Measurements from ENCODE around the gene RSBN1L. TPM values are rescaled to one million over a fixed set of nuclear protein-coding genes. Genes with fewer than 3 reads are reported as not detected.

Gene RSBN1L
- total and polyA plus RNA-seq, 2 of the 8 experiments (the other 6 are each of a cell fraction or from before 2014, with no cell fraction given) = 4.1 to 22.1 TPM

- TF ChIP-seq, protein P1, sequence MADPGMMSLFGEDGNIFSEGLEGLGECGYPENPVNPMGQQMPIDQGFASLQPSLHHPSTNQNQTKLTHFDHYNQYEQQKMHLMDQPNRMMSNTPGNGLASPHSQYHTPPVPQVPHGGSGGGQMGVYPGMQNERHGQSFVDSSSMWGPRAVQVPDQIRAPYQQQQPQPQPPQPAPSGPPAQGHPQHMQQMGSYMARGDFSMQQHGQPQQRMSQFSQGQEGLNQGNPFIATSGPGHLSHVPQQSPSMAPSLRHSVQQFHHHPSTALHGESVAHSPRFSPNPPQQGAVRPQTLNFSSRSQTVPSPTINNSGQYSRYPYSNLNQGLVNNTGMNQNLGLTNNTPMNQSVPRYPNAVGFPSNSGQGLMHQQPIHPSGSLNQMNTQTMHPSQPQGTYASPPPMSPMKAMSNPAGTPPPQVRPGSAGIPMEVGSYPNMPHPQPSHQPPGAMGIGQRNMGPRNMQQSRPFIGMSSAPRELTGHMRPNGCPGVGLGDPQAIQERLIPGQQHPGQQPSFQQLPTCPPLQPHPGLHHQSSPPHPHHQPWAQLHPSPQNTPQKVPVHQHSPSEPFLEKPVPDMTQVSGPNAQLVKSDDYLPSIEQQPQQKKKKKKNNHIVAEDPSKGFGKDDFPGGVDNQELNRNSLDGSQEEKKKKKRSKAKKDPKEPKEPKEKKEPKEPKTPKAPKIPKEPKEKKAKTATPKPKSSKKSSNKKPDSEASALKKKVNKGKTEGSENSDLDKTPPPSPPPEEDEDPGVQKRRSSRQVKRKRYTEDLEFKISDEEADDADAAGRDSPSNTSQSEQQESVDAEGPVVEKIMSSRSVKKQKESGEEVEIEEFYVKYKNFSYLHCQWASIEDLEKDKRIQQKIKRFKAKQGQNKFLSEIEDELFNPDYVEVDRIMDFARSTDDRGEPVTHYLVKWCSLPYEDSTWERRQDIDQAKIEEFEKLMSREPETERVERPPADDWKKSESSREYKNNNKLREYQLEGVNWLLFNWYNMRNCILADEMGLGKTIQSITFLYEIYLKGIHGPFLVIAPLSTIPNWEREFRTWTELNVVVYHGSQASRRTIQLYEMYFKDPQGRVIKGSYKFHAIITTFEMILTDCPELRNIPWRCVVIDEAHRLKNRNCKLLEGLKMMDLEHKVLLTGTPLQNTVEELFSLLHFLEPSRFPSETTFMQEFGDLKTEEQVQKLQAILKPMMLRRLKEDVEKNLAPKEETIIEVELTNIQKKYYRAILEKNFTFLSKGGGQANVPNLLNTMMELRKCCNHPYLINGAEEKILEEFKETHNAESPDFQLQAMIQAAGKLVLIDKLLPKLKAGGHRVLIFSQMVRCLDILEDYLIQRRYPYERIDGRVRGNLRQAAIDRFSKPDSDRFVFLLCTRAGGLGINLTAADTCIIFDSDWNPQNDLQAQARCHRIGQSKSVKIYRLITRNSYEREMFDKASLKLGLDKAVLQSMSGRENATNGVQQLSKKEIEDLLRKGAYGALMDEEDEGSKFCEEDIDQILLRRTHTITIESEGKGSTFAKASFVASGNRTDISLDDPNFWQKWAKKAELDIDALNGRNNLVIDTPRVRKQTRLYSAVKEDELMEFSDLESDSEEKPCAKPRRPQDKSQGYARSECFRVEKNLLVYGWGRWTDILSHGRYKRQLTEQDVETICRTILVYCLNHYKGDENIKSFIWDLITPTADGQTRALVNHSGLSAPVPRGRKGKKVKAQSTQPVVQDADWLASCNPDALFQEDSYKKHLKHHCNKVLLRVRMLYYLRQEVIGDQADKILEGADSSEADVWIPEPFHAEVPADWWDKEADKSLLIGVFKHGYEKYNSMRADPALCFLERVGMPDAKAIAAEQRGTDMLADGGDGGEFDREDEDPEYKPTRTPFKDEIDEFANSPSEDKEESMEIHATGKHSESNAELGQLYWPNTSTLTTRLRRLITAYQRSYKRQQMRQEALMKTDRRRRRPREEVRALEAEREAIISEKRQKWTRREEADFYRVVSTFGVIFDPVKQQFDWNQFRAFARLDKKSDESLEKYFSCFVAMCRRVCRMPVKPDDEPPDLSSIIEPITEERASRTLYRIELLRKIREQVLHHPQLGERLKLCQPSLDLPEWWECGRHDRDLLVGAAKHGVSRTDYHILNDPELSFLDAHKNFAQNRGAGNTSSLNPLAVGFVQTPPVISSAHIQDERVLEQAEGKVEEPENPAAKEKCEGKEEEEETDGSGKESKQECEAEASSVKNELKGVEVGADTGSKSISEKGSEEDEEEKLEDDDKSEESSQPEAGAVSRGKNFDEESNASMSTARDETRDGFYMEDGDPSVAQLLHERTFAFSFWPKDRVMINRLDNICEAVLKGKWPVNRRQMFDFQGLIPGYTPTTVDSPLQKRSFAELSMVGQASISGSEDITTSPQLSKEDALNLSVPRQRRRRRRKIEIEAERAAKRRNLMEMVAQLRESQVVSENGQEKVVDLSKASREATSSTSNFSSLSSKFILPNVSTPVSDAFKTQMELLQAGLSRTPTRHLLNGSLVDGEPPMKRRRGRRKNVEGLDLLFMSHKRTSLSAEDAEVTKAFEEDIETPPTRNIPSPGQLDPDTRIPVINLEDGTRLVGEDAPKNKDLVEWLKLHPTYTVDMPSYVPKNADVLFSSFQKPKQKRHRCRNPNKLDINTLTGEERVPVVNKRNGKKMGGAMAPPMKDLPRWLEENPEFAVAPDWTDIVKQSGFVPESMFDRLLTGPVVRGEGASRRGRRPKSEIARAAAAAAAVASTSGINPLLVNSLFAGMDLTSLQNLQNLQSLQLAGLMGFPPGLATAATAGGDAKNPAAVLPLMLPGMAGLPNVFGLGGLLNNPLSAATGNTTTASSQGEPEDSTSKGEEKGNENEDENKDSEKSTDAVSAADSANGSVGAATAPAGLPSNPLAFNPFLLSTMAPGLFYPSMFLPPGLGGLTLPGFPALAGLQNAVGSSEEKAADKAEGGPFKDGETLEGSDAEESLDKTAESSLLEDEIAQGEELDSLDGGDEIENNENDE (IDR thresholded peaks at IDR 0.05; ENCODE audit: insufficient replicate concordance, low read length) = no peak
- TF ChIP-seq NRF1 (IDR thresholded peaks at IDR 0.05; ENCODE audit: low read depth, low read length) = no peak
Observed at GRCh38 chr7:77831481-77831880, 135.2 kb downstream of the RSBN1L start (continued).

Data from H1 (cell line).